ENCODE measurements around the gene CRAMP1. TPM values are rescaled to one million over a fixed set of nuclear protein-coding genes. Genes with fewer than 3 reads are reported as not detected.

CRAMP1 gene
- total RNA-seq, 4 donors from 2014 or later = 7.6 to 11.7 (median 9.8) TPM

- TF ChIP-seq CTCF (IDR thresholded peaks at IDR 0.05) = no peak
- DNase-seq (ENCODE audit: low spot score) (no peak), ATAC-seq (ENCODE audit: low FRiP score) (no peak)
Observed at GRCh38 chr16:1631931-1632637, 19.9 kb downstream of the CRAMP1 start.

GRCh38 chr16:1632638-1632970 lies 20.4 kb downstream of the CRAMP1 start:
- ATAC-seq (ENCODE audit: low FRiP score) (no peak), DNase-seq (ENCODE audit: low spot score) (no peak)
- no peak for TF ChIP-seq CTCF (IDR thresholded peaks at IDR 0.05)

- DNase-seq (ENCODE audit: low spot score) (no peak), ATAC-seq (ENCODE audit: low FRiP score) (no peak)
- TF ChIP-seq CTCF (IDR thresholded peaks at IDR 0.05) = no peak
Observed at GRCh38 chr16:1633310-1633709, 21.1 kb downstream of the CRAMP1 start.

GRCh38 chr16:1634541-1634940 lies 22.4 kb downstream of the CRAMP1 start:
- ATAC-seq (ENCODE audit: low FRiP score) = no peak
- TF ChIP-seq CTCF (IDR thresholded peaks at IDR 0.05) = no peak

GRCh38 chr16:1635070-1635469 lies 22.9 kb downstream of the CRAMP1 start:
- DNase-seq (ENCODE audit: low spot score) = no peak
- no peak for ATAC-seq (ENCODE audit: low FRiP score)
- no peak for TF ChIP-seq CTCF (IDR thresholded peaks at IDR 0.05)

More at GRCh38 chr16:1634541-1634940, 22.4 kb downstream of the CRAMP1 start:
- DNase-seq (ENCODE audit: low spot score) = no peak

GRCh38 chr16:1637526-1637925 lies 25.4 kb downstream of the CRAMP1 start:
- ATAC-seq (ENCODE audit: low FRiP score) = no peak
- TF ChIP-seq CTCF (IDR thresholded peaks at IDR 0.05) = no peak
- DNase-seq (ENCODE audit: low spot score) = no peak

- no peak for DNase-seq (ENCODE audit: low spot score)
- TF ChIP-seq CTCF (IDR thresholded peaks at IDR 0.05) = no peak
- no peak for ATAC-seq (ENCODE audit: low FRiP score)
Observed at GRCh38 chr16:1638757-1639156, 26.6 kb downstream of the CRAMP1 start.

Measured in omental fat pad (tissue), 4 donors.